Measurements from ENCODE around the gene EDAR. TPM values are rescaled to one million over a fixed set of nuclear protein-coding genes. Genes with fewer than 3 reads are reported as not detected.

The EDAR gene
- total RNA-seq, 8 experiments from 2014 or later, result 0.05 to 1.00 (median 0.15) TPM

DNA sequence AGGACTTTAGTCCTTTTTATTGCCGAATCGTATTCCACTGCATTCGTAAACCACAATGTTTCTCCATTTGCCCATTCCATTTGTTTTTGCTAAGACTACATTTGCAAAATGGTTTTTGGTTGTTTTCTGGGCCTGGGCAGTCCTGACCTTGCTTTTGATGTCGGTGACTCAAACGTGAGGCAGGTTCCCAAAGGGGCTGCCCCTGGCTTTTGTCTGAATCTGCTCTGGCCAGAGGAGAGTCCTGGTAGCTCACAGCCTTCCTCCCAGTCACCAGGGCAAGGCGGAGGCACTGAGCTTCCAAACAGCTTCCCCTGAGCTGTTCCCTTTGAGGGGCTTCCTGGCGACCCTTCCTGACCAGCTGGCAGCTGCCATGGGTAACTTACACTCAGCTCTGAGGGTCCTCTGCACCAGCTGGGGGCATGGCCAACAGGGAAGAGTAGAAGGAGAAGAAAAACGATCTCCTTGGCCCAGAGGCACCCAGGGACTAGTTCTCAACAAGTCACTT lies 47.8 kb downstream of the EDAR start:
- WGBS, 10 experiments, result 13 to 83% (median 57%) methylated on average over 1 to 6 of the region's 8 CpGs; no CpG with 5 or more reads in 1 of the 10 experiments
- H3K27ac ChIP-seq, result no peak overlapping the region
- peaks cover 16 to 22% of the 10 kb centered on the region in 2 donors for H3K4me1 ChIP-seq (replicated peaks in 1 of 2)
- H3K4me3 ChIP-seq, result no peak overlapping the region
- in situ Hi-C loops (cut with MboI; ENCODE audit: low pct_unique_long_range_greater_than_20kb in 2 of 9, low sequenced_read_pairs in 9 of 9, unreplicated experiment in 9 of 9), result no loop called here
- no peak for ATAC-seq (replicated peaks in 6 of 8)

DNA sequence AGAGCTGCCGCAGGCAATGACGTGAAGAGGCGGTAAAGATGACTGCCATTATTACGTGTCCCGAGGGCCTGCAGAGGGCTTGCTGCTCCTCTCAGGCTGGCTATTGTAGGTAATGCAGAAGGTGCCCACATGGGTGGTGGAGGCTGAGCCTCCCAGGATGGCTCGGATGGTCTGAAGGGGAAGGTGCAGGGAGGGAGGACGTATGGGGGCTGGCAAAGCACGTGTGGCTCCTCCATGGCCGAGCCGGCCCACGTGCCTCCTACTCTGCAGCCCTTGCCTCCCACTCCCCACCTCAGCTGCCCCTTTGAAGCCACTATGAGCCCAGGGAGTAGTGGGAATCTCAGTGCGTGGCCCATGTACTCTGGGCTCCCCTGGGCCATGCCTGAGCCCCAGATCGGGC lies 48.9 kb downstream of the EDAR start:
- in situ Hi-C loops (cut with MboI; ENCODE audit: low pct_unique_long_range_greater_than_20kb in 2 of 9, low sequenced_read_pairs in 9 of 9, unreplicated experiment in 9 of 9), result no loop called here
- no peak overlapping the region for H3K4me3 ChIP-seq
- WGBS, 10 experiments, result 26 to 87% (median 79%) methylated on average over 1 to 6 of the region's 13 CpGs; no CpG with 5 or more reads in 5 of the 10 experiments
- peaks cover 27 to 33% of the 10 kb centered on the region in 2 donors for H3K4me1 ChIP-seq (replicated peaks in 1 of 2)
- peak in 3 of 8 experiments; percentile 13 to 41 (median 29) for ATAC-seq (replicated peaks in 6 of 8)
- H3K27ac ChIP-seq, result peak overlapping the region in 1 of 2 donors; percentile 80

DNA sequence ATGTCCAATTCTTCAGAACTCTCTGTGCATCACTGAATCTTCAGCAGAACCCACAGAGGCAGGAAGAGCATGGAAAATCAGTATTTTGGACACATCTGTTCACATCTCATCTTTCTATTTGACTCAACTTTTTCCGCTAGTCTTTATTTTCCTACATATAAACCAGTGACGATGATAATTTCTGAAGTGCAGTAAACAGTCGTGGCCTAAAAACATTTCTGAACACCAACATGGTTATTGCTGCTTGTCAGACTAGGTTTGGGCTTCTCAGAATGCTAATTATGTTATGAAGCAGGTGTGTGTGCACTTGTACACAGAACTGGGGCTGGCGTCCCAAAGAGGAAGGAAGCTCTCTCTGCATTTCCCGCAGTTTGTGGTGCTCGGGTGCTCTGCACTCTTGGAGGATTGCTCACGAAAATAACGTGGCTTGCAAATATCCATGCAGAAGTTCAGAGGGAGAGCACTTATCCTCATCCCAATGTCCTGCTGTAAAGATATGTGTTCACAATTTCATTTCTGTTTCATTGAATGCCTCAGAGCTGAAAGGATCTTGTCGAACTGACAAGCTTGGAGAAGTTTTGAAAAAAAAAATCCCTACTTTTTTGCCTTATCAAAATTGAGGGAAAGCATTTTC lies 50.8 kb downstream of the EDAR start:
- in situ Hi-C loops (cut with MboI; ENCODE audit: low pct_unique_long_range_greater_than_20kb in 2 of 9, low sequenced_read_pairs in 9 of 9, unreplicated experiment in 9 of 9), result no loop called here
- Histone ChIP-seq H3K4me3 (no peak overlapping the region), H3K4me1 (replicated peaks in 1 of 2) (peaks cover 44 to 48% of the 10 kb centered on the region in 2 donors), H3K27ac (no peak overlapping the region)
- no peak for ATAC-seq (replicated peaks in 6 of 8)
- 42 to 100% (median 82%) methylated on average over 1 to 8 of the region's 9 CpGs for WGBS, 10 experiments

GRCh38 chr2:108937367-108938017 lies 51.5 kb downstream of the EDAR start:
- in situ Hi-C loops (cut with MboI; ENCODE audit: low pct_unique_long_range_greater_than_20kb in 2 of 9, low sequenced_read_pairs in 9 of 9, unreplicated experiment in 9 of 9), result no loop called here
- 37 to 93% (median 78%) methylated on average over 1 to 5 of the region's 5 CpGs; no CpG with 5 or more reads in 3 of the 10 experiments for WGBS, 10 experiments
- Histone ChIP-seq H3K4me1 (replicated peaks in 1 of 2) (peaks cover 39 to 48% of the 10 kb centered on the region in 2 donors), H3K27ac (no peak overlapping the region), H3K4me3 (no peak overlapping the region)
- no peak for ATAC-seq (replicated peaks in 6 of 8)

- WGBS, 10 experiments, result 3 to 43% (median 20%) methylated on average over 1 to 5 of the region's 7 CpGs; no CpG with 5 or more reads in 7 of the 10 experiments
- peak in 4 of 8 experiments; percentile 9 to 28 (median 19) for ATAC-seq (replicated peaks in 6 of 8)
- H3K4me1 ChIP-seq (replicated peaks in 1 of 2), result peaks cover 39 to 48% of the 10 kb centered on the region in 2 donors
- no peak overlapping the region for H3K4me3 ChIP-seq
- in situ Hi-C loops (cut with MboI; ENCODE audit: low pct_unique_long_range_greater_than_20kb in 2 of 9, low sequenced_read_pairs in 9 of 9, unreplicated experiment in 9 of 9), result no loop called here
- no peak overlapping the region for H3K27ac ChIP-seq
These were observed 52.2 kb downstream of the EDAR start for GRCh38 chr2:108936866-108937265.

DNA sequence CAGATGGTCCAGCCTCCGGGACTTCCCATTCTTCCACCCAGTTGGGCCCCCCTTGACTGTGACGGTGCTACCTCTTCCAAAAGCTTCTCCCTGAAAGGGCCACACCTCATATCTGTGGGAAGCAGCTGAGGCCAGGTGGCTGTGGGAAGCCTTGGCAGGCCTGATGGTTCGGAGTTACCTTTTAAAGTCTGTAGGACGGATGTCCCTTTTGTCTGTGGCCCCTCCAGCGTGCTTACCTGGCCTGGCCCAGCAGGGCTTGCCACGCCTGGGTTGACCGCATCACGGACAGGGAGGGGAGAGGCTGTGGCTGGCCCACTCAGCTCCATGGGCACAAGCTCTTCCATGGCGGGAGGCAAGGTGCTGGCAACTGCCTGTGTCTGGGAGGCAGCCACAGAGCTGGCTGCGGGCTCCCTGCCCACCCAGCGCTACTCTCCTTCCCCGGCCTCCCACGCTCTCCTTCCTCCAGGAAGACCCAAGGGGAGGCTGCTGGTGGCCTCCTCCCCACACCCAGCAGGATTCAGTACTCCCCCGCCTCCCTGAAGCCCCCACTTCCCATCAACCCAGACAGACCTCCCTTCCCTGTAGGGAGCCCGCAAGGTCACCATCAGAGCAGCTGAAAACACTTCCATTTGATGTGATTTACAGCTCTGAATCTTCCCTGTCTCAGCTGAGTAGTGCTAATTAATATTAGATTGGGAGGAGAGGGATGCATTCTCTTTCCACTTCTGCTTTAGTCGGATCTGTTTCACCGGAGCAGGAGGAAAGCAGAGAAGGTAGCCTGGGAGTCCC lies 52.8 kb downstream of the EDAR start:
- peak in 5 of 8 experiments; percentile 26 to 76 (median 69) for ATAC-seq (replicated peaks in 6 of 8)
- Histone ChIP-seq H3K4me1 (replicated peaks in 1 of 2) (peaks cover 39 to 48% of the 10 kb centered on the region in 2 donors), H3K4me3 (no peak overlapping the region), H3K27ac (peak overlapping the region; percentile 8 to 49)
- 20 to 100% (median 78%) methylated on average over 1 to 9 of the region's 17 CpGs; no CpG with 5 or more reads in 4 of the 10 experiments for WGBS, 10 experiments
- in situ Hi-C loops (cut with MboI; ENCODE audit: low pct_unique_long_range_greater_than_20kb in 2 of 9, low sequenced_read_pairs in 9 of 9, unreplicated experiment in 9 of 9), result no loop called here

- peaks cover 39 to 45% of the 10 kb centered on the region in 2 donors for H3K4me1 ChIP-seq (replicated peaks in 1 of 2)
- peak in 7 of 8 experiments; percentile 40 to 70 (median 59) for ATAC-seq (replicated peaks in 6 of 8)
- in situ Hi-C loops (cut with MboI; ENCODE audit: low pct_unique_long_range_greater_than_20kb in 2 of 9, low sequenced_read_pairs in 9 of 9, unreplicated experiment in 9 of 9), result no loop called here
- no peak overlapping the region for H3K4me3 ChIP-seq
- no peak overlapping the region for H3K27ac ChIP-seq
- 26 to 67% (median 31%) methylated on average over 1 to 4 of the region's 5 CpGs; no CpG with 5 or more reads in 5 of the 10 experiments for WGBS, 10 experiments
These were observed 53.7 kb downstream of the EDAR start for GRCh38 chr2:108935271-108935741.

DNA sequence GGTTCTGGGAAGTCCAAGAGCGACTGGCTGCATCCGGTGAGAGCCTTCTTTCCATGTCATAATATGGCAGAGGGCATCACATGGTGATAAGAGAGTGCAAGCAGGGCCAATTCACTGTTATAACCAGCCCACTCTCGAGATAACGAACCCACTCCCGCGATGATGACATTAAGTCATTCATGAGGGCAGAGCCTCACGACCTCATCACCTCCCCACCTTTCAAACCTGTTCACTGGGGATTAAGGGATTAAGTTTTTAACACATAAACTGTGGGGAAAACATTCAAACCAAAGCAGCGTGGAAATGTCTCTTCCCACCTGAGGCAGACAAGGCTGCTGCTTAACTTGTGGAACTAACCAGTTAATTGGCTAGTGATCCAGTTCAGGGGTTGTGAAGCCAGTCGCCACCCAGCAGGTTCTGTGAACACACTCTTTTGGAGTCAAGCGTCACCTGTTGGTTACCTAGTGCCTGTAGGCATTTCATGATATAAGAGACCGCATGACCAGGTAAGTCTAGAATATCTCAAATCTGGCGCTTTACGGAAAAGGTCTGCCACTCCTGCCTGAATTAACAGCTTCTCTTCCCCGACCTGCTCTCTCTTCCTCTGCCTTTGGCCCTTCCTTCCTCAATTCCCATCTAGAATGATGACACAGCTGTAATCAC lies 54.3 kb downstream of the EDAR start:
- no peak for ATAC-seq (replicated peaks in 6 of 8)
- H3K4me1 ChIP-seq (replicated peaks in 1 of 2), result peaks cover 39 to 40% of the 10 kb centered on the region in 2 donors
- in situ Hi-C loops (cut with MboI; ENCODE audit: low pct_unique_long_range_greater_than_20kb in 2 of 9, low sequenced_read_pairs in 9 of 9, unreplicated experiment in 9 of 9), result no loop called here
- whole genome bisulfite sequencing, 10 experiments, result 47 to 97% (median 84%) methylated on average over 4 to 9 of the region's 14 CpGs; no CpG with 5 or more reads in 2 of the 10 experiments
- no peak overlapping the region for H3K27ac ChIP-seq
- H3K4me3 ChIP-seq, result no peak overlapping the region

GRCh38 chr2:108934151-108934550 lies 54.9 kb downstream of the EDAR start:
- 8 to 90% (median 80%) methylated on average over 1 to 2 of the region's 7 CpGs; no CpG with 5 or more reads in 5 of the 10 experiments for WGBS, 10 experiments
- Histone ChIP-seq H3K27ac (no peak overlapping the region), H3K4me3 (no peak overlapping the region), H3K4me1 (replicated peaks in 1 of 2) (peaks cover 36 to 39% of the 10 kb centered on the region in 2 donors)
- in situ Hi-C loops (cut with MboI; ENCODE audit: low pct_unique_long_range_greater_than_20kb in 2 of 9, low sequenced_read_pairs in 9 of 9, unreplicated experiment in 9 of 9), result no loop called here
- ATAC-seq (replicated peaks in 6 of 8), result no peak

DNA sequence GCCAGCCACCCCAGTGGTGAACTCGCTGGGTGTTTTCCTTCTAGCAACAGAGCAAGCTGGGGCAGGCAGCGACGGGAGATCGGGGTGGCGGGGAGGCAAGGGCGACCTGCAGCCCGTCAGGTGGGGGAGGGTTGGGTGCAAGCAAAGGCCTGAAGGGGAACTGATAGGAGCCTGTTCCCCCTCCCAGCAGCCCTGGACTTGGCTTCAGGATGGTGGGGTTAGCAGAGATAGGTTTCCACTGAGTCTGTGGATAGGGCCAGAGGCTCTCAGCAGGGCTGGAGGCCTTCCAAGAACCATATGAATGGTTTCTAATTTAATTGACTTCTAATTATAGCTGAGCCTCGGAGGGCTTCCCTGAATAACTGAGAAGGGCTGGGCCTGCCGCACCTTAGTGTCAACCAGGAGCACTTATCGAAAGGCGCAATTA lies 55.3 kb downstream of the EDAR start:
- peaks cover 36 to 39% of the 10 kb centered on the region in 2 donors for H3K4me1 ChIP-seq (replicated peaks in 1 of 2)
- peak in 1 of 8 experiments; percentile 8 for ATAC-seq (replicated peaks in 6 of 8)
- 50 to 100% (median 87%) methylated on average over 1 to 3 of the region's 11 CpGs; no CpG with 5 or more reads in 7 of the 10 experiments for WGBS, 10 experiments
- H3K4me3 ChIP-seq, result no peak overlapping the region
- H3K27ac ChIP-seq, result no peak overlapping the region
- in situ Hi-C loops (cut with MboI; ENCODE audit: low pct_unique_long_range_greater_than_20kb in 2 of 9, low sequenced_read_pairs in 9 of 9, unreplicated experiment in 9 of 9), result no loop called here

- peaks cover 36 to 39% of the 10 kb centered on the region in 2 donors for H3K4me1 ChIP-seq (replicated peaks in 1 of 2)
- in situ Hi-C loops (cut with MboI; ENCODE audit: low pct_unique_long_range_greater_than_20kb in 2 of 9, low sequenced_read_pairs in 9 of 9, unreplicated experiment in 9 of 9), result no loop called here
These were observed 56.2 kb downstream of the EDAR start for GRCh38 chr2:108932736-108933332.

GRCh38 chr2:108931372-108931771 lies 57.6 kb downstream of the EDAR start:
- ATAC-seq (replicated peaks in 6 of 8), result no peak
- 20 to 92% (median 55%) methylated on average over 1 of the region's 1 CpG; no CpG with 5 or more reads in 4 of the 10 experiments for WGBS, 10 experiments
- in situ Hi-C loops (cut with MboI; ENCODE audit: low pct_unique_long_range_greater_than_20kb in 2 of 9, low sequenced_read_pairs in 9 of 9, unreplicated experiment in 9 of 9), result no loop called here
- Histone ChIP-seq H3K27ac (no peak overlapping the region), H3K4me3 (no peak overlapping the region), H3K4me1 (replicated peaks in 1 of 2) (peaks cover 27 to 30% of the 10 kb centered on the region in 2 donors)

More at GRCh38 chr2:108932736-108933332, 56.2 kb downstream of the EDAR start:
- Histone ChIP-seq H3K27ac (no peak overlapping the region), H3K4me3 (no peak overlapping the region)
- WGBS, 10 experiments, result 9 to 83% (median 70%) methylated on average over 2 to 10 of the region's 10 CpGs; no CpG with 5 or more reads in 1 of the 10 experiments
- peak in 1 of 8 experiments; percentile 30 for ATAC-seq (replicated peaks in 6 of 8)

Measured in motor neuron (in vitro differentiated cells).